LHCN-M2 (cell line): ENCODE measurements around the gene MAPRE3. TPM values are rescaled to one million over a fixed set of nuclear protein-coding genes. Genes with fewer than 3 reads are reported as not detected.

Source experiments
- DNase-seq: peaks from one replicate; pipeline ENCODE4 v3.0.0-alpha.2; 2012; ENCODE audit warnings: low read depth
- total RNA-seq: library from RNA; depleted of rRNA; stranded (reverse); fragments of >200 nt; gene quantifications from 2 replicates; pipeline ENCODE4 v1.2.3, GENCODE V29; 2014

MAPRE3 gene
- total RNA-seq, 1 experiment from 2014 or later, result 1.7 TPM

DNA sequence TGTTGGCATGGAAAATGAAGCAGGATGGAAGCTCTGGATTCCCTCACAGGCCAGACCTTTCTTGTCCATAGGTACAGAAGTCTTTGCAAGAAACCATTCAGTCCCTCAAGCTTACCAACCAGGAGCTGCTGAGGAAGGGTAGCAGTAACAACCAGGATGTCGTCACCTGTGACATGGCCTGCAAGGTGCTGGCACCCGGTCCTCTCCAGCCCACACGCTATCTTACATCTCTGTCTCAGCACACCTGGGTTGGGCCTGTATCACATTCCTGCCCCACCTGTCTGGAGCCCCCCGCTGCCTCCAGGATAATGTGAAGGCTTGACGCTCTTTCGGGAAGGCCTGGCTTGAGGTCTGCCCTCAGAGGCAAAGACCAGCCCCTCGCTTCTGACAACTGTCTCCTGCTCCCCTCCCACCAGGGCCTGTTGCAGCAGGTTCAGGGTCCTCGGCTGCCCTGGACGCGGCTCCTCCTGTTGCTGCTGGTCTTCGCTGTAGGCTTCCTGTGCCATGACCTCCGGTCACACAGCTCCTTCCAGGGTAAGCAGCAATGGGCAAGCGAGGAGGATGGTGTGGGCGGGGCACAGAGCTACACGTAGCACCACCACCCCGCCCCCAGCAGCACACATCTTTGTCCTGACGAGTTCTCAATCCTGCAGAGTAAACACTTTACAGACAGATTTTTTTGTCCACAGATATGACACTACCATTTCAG is 68.3 kb downstream of the MAPRE3 start:
- no peak for DNase-seq

DNA sequence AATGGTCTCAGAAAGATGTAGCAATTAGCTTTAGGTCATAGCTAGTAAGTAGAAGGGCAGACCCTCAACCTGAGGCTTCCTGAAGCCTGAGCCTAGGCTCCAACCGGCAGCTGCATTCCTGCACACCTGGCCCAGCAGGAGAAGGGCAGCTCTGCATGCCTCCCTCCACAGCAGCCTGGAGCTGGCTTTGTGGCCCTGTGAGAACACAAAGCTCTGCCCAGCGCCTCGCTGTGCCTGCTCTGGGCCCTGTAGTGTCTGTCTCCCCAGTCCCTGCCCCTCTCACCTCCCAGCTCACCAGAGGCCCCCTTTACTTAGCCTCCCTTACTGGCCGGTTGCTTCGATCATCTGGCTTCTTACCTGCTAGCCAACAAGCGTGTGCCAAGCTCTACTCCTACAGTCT is 69.0 kb downstream of the MAPRE3 start:
- DNase-seq, result no peak

DNA sequence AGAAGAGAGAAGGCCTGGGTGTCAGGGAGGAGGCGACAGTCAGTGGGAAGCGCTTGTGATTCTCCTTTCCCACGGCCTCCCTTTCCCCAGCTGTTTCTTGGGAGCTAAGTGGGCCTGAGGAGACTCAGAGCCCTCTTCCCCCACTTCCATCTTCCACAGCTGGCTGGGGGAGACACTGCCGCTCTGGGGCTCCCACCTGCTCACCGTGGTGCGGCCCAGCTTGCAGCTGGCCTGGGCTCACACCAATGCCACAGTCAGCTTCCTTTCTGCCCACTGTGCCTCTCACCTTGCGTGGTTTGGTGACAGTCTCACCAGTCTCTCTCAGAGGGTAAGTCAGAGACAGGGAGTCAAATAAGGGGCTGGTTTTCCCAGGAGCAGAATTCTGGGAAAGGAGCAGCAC is 69.4 kb downstream of the MAPRE3 start:
- DNase-seq, result no peak

DNA sequence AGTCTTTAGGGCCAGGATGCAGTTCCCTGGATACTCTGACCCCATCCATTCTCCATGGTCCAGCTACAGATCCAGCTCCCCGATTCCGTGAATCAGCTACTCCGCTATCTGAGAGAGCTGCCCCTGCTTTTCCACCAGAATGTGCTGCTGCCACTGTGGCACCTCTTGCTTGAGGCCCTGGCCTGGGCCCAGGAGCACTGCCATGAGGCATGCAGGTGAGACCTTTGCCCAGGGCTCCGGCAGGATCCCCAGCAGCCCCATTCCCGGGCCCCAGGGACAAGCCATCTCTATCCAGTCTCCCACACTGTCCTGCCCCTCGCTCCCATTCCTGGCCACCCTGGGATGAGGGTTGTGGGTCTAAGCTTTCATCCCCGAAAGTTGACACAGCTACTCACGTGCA is 69.8 kb downstream of the MAPRE3 start:
- no peak for DNase-seq

DNA sequence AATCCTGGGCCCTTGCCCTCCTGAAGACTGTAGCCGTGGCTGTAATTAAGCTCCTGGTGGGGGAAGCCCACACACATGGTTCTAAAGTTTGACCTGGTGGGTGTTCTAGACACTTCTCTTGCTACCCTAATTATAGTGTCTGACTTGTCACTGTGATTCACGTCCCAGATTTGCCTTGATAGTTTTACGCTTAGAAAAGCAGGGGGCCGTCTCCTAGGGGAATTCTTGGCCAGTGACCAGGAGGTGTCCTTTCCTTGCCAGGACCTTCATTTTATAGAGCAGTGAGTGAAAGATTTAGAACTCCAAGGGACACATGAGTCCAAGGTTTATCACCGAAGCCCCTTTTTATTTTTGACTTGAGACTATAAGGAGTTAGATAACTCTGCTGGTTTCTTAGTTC is 71.3 kb downstream of the MAPRE3 start:
- DNase-seq, result no peak

GRCh38 chr2:27042159-27042661 is 71.8 kb downstream of the MAPRE3 start:
- DNase-seq, result no peak

- DNase-seq, result peak; percentile 46
These were observed 72.7 kb downstream of the MAPRE3 start for GRCh38 chr2:27042985-27043634.

DNA sequence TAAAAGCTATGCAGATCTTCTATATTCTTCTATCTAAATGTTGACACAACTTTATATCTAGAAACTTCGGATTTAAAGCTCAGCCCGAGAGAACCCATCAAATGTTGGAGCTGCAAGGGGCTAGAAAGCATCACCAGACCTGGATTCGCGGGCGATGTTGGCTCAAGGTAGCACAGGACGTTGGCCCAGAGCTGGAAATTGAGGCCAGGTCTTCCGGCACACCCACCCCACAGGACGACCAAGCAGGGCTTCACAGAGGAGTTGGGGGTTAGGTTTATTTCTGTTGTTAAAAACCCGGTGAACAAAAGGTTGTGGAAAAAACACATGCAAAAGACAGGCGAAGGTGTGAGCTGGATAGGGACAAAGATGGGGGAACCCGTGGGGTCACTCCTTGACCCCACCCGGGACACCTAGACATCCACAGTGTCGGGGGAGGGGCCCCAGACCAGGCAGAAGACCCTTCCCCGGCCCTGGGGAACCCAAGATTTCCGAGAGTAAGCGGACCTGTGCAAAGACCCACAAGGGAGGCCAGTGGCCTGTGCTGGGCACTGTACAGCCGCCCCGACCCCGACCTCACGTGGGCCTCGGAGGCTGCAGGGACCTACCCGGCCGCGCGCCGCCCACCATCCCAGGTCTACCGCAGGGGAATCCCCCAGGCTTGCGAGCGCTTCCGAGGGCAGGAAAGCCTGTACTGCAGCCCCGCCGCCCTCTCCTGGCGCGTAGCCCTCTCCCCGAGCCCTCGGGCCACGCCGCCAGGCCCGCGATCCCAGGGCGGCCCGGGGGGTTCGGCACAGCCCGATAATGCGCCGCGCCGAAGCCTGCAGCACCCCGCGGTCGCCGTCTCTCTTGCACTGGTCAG is 79.2 kb downstream of the MAPRE3 start:
- no peak for DNase-seq

GRCh38 chr2:27050281-27050995 is 80.0 kb downstream of the MAPRE3 start:
- DNase-seq, result peak; percentile 95

DNA sequence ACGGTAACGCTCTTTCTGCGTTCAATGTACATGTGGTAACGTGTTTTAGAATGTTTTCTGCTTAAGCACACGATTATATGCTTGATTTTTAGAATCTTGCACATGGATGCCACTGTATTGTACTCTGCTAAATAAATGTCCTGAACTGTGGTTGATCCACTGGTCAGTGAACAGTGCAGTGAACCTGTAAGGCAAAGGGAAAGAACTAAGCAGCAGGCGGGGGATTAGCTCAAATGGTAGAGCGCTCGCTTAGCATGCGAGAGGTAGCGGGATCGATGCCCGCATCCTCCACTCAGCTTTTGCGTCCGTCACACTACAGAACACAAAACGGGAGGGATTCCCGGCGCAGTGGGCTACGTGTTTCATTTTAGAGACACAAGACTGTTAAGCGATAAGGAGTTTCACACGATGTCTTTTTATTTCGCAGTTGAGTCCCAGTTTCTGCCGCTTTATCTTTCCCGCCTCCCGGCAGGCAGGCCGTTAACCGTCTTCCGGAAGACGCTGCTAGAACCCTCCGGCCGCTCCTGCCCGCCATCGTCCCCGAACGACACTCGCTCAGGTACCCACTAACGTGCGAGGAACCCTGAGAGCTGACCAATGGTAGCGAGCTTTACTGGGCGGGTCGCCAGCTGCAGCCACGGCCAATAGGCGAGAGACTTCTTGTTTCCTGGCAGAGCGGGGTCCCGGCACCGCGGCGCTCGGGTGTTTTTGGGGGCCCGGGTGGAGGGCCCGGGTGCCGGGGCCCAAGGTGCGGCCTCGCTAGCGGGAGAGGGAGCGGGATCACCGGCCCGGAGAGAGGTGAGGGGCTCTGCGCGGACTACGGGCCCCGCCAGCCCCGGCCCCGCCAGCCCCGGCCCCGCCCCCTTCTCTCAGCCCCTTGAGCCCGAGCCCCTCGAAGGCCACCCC is 80.8 kb downstream of the MAPRE3 start, which contains the start of gene AGBL5:
Gene AGBL5, plus strand, starts transcription at position 673 of the 906 bp plus-strand sequence. CDS start 1,291 bp downstream, outside the sequence.
- DNase-seq, result peak; percentile 88

GRCh38 chr2:27051902-27052645 is 81.6 kb downstream of the MAPRE3 start:
- no peak for DNase-seq

DNA sequence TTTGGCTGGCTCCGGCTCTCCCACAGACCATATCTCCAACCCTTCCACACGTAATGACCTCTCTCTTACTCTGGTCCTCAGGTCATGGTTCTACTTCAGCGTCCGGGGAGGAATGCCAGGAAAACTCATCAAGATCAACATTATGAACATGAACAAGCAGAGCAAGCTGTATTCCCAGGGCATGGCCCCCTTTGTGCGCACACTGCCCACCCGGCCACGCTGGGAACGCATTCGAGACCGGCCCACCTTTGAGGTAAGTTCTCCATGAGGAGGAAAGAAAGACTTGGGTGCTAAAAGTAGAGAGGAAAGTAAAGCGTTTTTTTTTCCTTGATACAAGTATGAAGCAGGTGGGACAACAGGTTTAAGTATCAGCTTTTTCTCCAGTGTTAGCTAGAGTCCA is 82.9 kb downstream of the MAPRE3 start:
- DNase-seq, result no peak

DNA sequence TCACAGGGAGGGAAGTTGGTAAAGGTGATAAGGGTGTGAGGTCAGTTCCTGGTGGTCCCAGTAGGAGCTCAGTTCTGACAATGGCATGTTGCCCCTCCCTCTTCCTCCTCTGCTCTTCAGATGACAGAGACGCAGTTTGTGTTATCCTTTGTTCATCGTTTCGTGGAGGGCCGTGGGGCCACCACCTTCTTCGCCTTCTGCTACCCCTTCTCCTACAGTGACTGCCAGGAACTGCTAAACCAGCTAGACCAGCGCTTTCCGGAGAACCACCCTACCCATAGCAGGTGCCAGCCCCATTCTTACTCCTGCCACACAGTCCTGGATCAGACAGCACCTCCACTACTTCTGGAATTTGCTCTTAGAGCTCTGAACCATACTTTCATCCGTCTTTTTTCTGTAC is 83.3 kb downstream of the MAPRE3 start:
- DNase-seq, result no peak

- no peak for DNase-seq
These were observed 84.3 kb downstream of the MAPRE3 start for GRCh38 chr2:27054721-27055120.

DNA sequence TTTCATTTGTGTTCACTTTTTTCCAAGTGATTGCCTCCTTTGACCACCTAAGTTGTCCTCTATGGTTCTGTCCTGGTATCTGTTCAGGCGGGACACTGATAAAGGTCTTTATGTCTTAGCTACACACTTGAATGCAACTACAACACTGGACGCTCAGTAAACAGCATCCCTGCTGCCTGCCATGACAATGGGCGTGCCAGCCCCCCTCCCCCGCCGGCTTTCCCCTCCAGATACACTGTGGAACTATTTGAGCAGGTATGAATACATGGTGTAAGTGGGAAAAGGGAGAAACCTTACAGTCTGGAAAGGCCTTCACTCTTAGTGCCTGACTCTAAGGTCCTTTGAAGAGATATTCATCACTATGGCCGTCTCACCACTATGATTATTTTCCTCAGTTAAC is 86.7 kb downstream of the MAPRE3 start:
- DNase-seq, result no peak

GRCh38 chr2:27058210-27058609 is 87.8 kb downstream of the MAPRE3 start:
- no peak for DNase-seq

- no peak for DNase-seq
These were observed 88.8 kb downstream of the MAPRE3 start for GRCh38 chr2:27059141-27059820.

DNA sequence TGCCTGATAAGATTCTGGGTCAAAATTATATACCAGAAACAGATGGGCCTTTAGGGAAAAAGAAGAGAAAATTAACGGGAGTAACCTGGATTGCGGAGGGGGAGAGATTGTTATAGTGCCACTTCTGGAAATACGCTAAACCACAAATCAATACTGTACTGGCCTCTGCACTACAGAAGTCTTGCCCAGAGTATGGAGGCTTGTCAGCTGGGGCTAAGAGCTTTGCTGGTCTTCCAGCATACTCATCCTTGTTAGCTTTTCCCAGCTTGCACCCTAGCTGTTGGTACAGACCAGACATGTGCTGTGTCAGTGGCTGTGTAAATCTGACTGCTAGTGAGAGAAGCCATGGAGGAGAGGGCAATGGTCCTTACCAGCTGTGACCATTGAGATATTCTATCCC is 89.9 kb downstream of the MAPRE3 start:
- DNase-seq, result no peak

- DNase-seq, result no peak
These were observed 94.7 kb downstream of the MAPRE3 start for GRCh38 chr2:27065128-27065527.
